HG02610 (cell line): Measurements from ENCODE around the gene RASAL2.
"Not testable (repeated sequence)": the region's sequence is repeated elsewhere in the genome, so short reads cannot be mapped to it uniquely, and the experiment has no call there.

ENCODE experiments used
- ATAC-seq: cut with Tn5 transposase; IDR thresholded peaks from one replicate; pipeline ENCODE4 v1.9.1; 2021; ENCODE audit warnings: mild to moderate bottlenecking, moderate library complexity; ENCODE audit not compliant: unreplicated experiment

Gene RASAL2

DNA sequence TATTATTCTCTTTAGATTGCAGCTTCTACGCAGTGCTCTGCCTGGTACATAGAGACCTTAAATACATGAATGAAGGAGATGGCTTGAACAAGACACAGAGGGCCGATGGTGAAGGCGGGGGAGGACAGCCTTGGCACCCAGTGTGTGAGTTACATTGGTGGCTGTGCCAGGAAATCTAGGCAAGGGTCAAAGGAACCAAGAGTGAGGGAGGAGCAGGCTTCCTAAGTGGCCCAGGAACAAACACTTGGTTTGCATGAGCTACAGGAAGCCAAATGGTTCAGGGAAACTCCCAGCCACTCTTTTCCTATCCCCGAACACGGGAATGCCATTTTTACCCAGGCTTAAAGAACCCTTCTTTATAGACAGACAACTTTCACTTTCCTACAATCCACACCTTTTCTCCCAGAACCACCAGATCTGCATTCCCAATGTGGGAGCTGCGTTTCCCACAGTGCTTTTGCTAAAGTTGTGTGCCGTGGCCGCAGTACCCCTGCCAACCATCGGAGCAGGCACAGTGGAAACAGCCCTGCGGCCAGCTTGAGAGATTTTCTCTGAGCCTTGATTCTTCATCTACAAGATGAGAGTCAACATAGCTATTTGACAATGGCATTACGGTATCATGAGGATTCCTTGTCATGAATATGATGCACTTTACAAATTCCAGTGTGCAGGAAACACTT lies 406.3 kb downstream of the RASAL2 start:
- ATAC-seq, result no peak

- no peak for ATAC-seq
Measured at GRCh38 chr1:178500936-178501554, 407.1 kb downstream of the RASAL2 start.

DNA sequence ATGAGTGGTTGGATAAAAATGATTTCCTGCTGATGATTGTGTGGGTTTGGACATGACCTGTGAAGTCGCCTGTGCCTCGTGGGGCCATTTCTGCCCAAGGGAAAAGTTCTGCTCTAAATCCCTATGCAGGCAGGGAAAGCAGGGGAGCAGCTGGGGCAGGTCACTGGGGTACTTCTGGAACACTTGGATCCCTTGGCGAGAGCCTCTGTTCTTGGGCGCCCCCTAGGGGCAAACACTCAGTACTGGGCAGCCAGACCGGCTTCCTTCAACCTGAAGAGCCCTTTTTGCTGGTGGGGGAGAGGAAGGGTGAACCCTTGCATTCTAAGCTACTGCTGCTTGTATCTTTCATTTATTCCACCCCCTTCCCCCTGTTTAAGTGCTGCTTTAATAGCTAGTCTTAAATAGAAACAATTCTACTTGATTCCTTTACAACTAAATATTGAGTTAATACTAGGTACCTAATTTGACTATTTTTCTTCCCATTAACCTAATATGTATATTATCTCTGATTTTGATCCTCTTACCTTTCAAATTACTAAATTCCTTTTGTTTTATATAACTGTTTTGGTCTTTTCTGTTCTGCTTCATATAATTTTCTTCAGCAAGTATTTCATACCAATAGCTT lies 407.9 kb downstream of the RASAL2 start:
- peak; percentile 82 for ATAC-seq

GRCh38 chr1:178502330-178502714 lies 408.4 kb downstream of the RASAL2 start:
- ATAC-seq, result no peak

GRCh38 chr1:178502856-178503255 lies 409.0 kb downstream of the RASAL2 start:
- no peak for ATAC-seq

DNA sequence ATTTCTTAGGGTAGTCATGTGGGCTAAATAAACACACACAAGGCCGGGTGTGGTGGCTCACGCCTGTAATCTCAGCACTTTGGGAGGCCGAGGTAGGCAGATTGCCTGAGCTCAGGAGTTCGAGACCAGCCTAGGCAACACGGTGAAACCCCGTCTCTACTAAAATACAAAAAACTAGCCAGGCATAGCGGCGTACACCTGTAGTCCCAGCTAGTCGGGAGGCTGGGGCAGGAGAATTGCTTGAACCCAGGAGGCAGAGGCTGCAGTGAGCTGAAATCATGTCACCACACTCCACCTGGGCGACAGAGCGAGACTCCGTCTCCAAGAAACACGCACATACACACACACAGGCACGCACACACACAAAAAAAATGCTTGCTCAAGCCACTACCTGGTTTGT lies 409.4 kb downstream of the RASAL2 start:
- ATAC-seq, result not testable (repeated sequence)

DNA sequence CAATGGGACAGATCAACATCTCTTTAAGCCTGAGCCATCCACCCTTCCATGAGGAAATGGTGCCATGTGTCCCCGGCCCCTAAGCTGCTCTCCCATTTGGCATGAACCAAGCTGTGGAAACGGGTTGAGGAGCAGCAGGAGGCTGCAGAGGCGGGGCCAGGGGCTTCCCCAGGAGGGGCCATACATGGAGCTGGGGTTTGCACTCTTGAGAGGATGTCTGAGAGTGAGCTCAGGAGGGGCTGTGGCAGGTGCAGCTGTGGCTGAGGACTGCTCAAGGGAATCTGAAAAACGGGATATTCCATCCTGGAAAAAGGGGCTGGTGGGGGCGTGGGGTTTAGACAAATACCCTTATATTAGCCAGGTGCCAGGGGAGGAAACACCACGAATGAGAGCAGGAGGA lies 409.9 kb downstream of the RASAL2 start:
- no peak for ATAC-seq

GRCh38 chr1:178504286-178504685 lies 410.4 kb downstream of the RASAL2 start:
- ATAC-seq, result no peak

- ATAC-seq, result no peak
Measured at GRCh38 chr1:178506177-178506576, 412.3 kb downstream of the RASAL2 start.

DNA sequence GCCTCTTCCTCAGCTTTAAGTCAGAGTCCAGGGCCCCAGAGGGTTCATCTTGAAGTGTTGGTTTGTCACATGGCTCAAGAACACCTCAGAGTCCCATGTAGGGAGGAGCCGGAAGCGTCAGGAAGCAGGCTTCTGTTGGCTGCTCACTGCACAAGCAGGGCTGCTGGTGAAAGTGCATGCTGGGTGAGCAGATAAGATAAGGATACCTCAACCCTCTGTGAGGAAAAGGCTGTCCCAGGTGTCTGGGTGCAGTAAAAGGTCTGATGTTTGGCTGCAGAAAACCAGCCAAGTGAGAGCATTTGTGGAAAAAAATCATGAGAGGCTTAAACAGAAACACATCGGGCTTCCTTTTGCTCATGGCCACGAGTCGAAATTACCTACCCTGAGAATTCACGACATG lies 412.8 kb downstream of the RASAL2 start:
- ATAC-seq, result no peak

DNA sequence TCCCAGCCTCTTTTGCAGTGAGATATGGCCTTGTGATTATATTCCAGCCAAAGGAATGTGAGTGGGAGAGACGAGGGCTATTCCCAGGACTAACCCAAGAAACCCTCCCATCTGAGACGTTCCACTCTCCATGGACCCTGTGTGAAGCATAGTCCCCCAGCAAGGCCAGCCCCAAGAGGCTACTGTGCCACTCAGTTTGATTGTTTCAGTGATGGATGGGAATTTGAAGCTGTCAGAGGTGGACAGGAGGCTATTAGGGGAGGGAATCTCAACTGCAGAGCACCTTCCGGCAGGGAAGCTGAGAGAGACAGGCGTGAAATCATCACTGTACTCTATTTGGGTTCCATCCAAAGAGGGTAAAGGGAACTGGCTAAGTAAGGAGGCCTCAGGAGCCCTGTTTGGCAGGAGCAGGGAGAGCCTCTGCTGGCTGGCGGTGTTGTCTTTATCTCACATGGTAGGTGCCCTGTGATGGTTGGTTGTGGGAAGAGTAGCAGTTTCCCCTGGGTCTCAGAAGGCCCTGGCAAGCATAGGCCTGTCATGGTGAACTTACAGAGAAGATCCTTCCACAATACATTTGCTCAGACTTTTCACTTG lies 415.6 kb downstream of the RASAL2 start:
- ATAC-seq, result no peak

DNA sequence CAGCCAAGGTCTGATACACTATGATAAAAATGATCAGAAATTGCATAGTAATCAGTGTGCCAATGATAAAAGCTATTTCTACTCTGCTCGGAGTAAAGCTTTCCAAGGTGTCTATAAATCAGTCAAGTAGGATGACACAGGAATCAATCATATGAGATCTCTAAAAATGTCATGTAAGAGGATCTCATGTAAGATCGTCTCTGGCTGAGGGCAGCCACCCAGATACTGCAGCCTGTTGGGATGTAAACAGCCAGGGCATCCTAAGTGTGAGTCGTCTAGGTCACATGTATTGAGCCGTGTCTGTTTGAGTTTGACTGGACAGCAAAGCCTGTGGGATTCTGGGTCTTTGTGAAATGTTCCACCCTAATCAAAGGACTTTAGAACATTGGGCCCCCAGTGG lies 416.3 kb downstream of the RASAL2 start:
- ATAC-seq, result no peak

- ATAC-seq, result no peak
Measured at GRCh38 chr1:178512566-178513277, 418.8 kb downstream of the RASAL2 start, which contains the start of gene TEX35. TSS of gene TEX35 (plus strand) at chr1:178513109. CDS start at chr1:178513189, 80 bp downstream.

DNA sequence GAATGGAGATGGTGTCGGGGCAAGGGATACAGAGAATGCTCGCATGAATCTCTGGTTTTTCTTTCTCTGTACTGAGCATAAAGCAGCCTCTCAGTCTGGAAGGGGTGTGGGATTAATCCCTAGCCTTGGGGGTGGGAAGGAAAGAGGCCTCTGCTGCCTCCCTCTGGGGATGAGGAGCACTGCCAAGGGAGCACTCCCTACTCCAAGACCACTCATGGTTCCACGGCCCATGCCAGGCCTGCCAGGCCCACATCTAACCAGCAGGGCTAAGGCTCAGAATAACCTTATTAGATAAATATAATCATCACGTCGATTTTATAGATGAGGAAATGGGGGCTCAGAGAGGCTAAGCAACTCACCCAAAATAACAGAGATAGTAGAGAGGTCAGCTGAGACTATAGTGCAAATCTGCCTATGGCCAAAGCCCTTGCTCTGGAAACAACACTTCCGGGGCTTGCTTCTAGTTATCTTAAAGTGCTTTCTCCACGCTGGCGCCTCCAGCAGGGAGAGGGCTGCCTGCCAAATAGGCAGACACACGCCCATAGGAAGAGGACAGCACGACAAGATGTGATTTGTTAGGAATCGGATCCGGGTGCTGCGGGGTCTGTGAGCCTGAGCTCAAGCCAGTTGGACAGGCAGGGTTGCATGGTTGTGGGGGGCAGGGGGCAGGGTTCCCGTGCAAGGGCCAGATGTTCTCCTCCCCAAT lies 419.5 kb downstream of the RASAL2 start:
- no peak for ATAC-seq

DNA sequence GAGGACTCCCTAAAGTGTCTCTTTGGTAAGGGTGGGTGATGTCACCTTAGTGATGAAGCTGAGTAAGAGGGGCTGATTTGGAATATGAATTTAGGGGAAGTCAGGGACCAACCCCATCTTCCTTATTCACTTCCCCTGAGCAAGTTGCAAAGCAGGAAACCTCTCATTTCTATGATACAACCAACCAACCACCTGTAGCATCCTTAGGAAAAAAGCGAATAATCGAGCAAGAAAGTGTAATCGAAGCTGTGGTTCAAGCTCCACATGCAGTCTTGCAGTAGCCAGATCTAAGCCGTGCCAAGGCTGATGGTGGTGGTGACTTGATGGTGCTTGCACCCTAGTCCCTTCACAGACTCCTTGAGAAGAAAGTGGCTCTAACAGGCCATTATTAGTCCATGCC lies 422.2 kb downstream of the RASAL2 start:
- no peak for ATAC-seq

DNA sequence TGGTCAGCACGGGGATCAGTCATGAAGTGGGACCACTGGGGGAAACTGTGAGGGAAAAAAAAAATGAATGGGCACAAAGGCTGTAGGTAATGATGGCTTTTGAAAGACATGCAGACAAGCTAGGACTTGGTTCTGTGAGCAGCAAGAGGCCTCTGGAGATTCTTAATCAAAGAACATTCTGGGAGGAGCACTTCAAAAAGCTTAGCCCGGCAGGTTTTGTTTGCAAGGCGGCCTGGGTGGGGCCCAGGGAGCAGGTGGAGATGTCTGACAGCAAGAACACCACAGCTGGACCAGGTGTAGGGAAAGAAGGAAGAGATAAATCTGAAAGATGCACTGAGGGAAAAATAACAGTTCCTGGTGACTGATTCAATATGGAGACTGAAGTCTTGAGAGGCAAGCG lies 425.0 kb downstream of the RASAL2 start:
- ATAC-seq, result no peak

DNA sequence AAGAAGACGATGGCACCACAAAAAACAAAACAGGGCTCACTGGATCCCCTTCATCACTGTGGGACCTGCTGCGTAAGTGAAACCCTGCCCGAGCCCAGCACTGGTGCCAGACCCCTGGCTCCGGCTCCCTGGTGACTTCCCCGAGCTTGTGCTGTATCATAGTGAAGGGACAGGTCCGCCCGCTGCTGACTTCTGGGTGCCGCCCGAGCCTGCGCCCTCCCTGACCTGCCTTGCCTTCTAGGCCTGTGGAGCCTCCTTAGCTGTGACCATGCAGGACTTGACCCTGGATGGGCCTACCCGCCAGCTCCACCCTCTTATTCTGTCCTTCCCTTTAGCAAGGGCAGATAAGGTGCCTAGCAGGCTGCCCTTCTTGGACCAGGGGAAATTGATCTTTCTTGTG lies 426.9 kb downstream of the RASAL2 start:
- no peak for ATAC-seq

DNA sequence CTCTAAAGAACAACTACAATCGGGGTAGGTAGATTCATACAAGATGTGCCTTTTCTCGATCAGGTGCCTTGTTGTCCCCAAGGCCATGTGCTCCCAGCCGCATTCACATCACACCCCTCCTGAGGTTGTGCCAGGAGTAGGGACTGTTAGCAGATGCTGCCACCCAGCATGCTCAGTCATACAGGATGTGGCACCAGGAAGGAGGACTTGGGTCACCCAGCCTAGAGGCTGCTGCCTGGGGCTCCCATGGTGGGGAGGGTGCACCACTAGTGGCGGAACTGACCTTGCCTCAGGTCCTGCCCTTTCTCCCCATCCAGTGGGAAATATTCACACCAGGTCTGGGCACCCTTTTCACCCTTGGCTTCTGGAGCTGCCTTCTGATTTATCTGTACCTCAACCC lies 427.3 kb downstream of the RASAL2 start:
- ATAC-seq, result no peak

DNA sequence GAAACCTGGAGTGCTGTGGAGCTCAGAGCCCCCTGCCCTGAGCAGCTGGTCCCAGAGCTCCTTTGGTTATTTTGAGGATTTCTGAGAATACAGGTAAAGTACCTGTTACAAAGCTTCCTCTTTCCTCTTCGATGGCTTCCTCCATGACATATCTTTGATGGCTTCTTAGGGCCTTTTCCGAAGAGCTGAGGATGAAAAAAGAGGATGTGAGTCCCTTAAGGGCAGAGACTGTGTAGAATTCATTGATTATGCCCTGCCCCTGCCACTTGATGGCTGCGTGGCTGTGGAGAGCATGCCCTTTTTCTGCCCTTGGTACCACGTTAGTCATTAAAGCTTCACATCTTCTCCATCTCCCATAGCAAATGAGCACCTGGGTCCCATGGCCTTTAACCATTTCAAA lies 433.2 kb downstream of the RASAL2 start:
- ATAC-seq, result no peak

DNA sequence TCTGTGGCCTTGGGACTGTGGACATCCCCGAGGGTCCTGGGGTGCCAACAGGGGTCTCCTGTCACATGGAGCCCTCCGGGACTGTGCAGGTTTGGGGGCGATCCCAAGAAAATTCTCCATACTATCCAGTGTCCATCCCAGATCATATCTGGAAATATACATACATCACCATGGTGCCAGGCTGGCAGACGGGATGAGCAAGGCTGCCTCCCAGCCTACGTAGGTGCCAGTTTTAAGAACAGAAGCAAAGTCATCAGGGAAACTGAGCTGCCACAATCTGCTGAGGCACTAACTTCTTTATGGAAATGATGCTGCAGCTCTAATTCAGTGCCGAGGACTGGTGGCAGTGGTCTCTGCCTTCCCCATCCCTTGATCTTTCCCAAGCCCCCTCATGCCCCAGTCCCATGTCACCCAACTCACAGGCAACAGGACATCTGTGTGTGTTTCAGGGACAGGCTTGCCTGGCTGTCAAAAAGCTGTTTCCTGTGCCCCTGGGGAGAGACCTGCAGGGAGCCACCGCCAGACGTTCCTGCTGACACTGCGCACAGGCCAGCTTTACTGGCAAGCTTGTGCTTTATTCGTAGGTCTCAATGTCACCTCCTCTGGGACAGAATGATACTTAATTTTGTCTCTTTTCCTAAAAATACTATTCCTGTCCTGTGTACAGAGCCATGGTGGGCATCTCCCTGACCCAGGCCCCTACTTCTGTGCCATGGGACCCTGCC lies 434.5 kb downstream of the RASAL2 start:
- ATAC-seq, result no peak
